Naive thymus-derived CD4-positive, alpha-beta T cell (primary cell): ENCODE data around the gene ABCG1. TPM values are rescaled to one million over a fixed set of nuclear protein-coding genes. Genes with fewer than 3 reads are reported as not detected.
A peak's percentile ranks its signal among the peaks of the same experiment; 100 is the strongest.

Experiments used
- ATAC-seq: fragments of 150-1000 bp; cut with Tn5 transposase; 2 replicates; pipeline ENCODE4 v1.10.0; 2021; ENCODE audit warnings: mild to moderate bottlenecking, moderate library complexity
- CTCF ChIA-PET: fragments of 350-600 bp; sonication (Branson Sonifier 250); formaldehyde crosslinking; loops from one replicate; lab custom pipeline; 2021; ENCODE audit warnings: antibody characterized with exemption; lab: Charles Lee
- POLR2A ChIA-PET: fragments of 350-600 bp; sonication (Branson Sonifier 250); formaldehyde crosslinking; loops from one replicate; lab custom pipeline; 2021; ENCODE audit warnings: antibody characterized with exemption, inconsistent platforms; lab: Charles Lee
- DNase-seq, 9 donors: peaks; one replicate each; pipeline versions ENCODE4 v3.0.0 to v3.0.0-alpha.2; 2020 to 2022; ENCODE audit warnings: mixed read lengths in 1 of 9
- H3K27ac ChIP-seq: one replicate; pipeline ENCODE4 v1.7.0; 2013; ENCODE audit warnings: mild to moderate bottlenecking, low read depth, low read length, moderate library complexity
- H3K27me3 ChIP-seq, 2 donors: one replicate each; pipeline ENCODE4 v1.7.0; 2013; ENCODE audit warnings: low read length in 2 of 2, mild to moderate bottlenecking in 2 of 2, moderate library complexity in 2 of 2; ENCODE audit not compliant: control insufficient read depth in 2 of 2, insufficient read depth in 2 of 2
- H3K36me3 ChIP-seq, 3 experiments: 1 replicate in 2 of 3; 2 replicates in 1 of 3; pipeline ENCODE4 v1.7.0; 2013; ENCODE audit warnings: low read length in 3 of 3, mild to moderate bottlenecking in 3 of 3, moderate library complexity in 1 of 3; ENCODE audit not compliant: insufficient read depth in 3 of 3, control insufficient read depth in 2 of 3
- H3K4me1 ChIP-seq, 2 donors: one replicate each; pipeline ENCODE4 v1.7.0; 2013; ENCODE audit warnings: low read length in 2 of 2, mild to moderate bottlenecking in 2 of 2, moderate library complexity in 1 of 2; ENCODE audit not compliant: control insufficient read depth in 2 of 2, insufficient read depth in 2 of 2
- H3K4me3 ChIP-seq: 2 replicates; pipeline ENCODE4 v1.7.0; 2013; ENCODE audit warnings: mild to moderate bottlenecking, low read length
- H3K9me3 ChIP-seq, 3 experiments: 1 replicate in 2 of 3; 2 replicates in 1 of 3; pipeline ENCODE4 v1.7.0; 2013; ENCODE audit warnings: low read length in 3 of 3; ENCODE audit not compliant: control insufficient read depth in 2 of 3
- H3K27ac Mint-ChIP-seq, 9 donors: one replicate each; pipeline ENCODE4 v1.8.0; 2020 to 2022; ENCODE audit warnings: mixed read lengths in 9 of 9, mild to moderate bottlenecking in 8 of 9, moderate library complexity in 5 of 9, inconsistent platforms in 2 of 9
- H3K27me3 Mint-ChIP-seq, 5 donors: one replicate each; pipeline ENCODE4 v1.8.0; 2021 to 2022; ENCODE audit warnings: mixed read lengths in 5 of 5, mild to moderate bottlenecking in 1 of 5
- H3K36me3 Mint-ChIP-seq, 5 donors: one replicate each; pipeline ENCODE4 v1.8.0; 2020 to 2022; ENCODE audit warnings: mixed read lengths in 5 of 5, mild to moderate bottlenecking in 3 of 5, inconsistent platforms in 1 of 5
- H3K4me1 Mint-ChIP-seq, 7 donors: one replicate each; pipeline ENCODE4 v1.8.0; 2020 to 2022; ENCODE audit warnings: mixed read lengths in 7 of 7, mild to moderate bottlenecking in 3 of 7, inconsistent platforms in 1 of 7
- H3K4me3 Mint-ChIP-seq, 10 donors: one replicate each; pipeline ENCODE4 v1.8.0; 2020 to 2022; ENCODE audit warnings: mild to moderate bottlenecking in 10 of 10, mixed read lengths in 10 of 10, moderate library complexity in 6 of 10, inconsistent platforms in 2 of 10
- H3K9me3 Mint-ChIP-seq, 11 donors: one replicate each; pipeline ENCODE4 v1.8.0; 2020 to 2022; ENCODE audit warnings: mixed read lengths in 11 of 11, mild to moderate bottlenecking in 4 of 11, inconsistent platforms in 1 of 11, moderate library complexity in 1 of 11
- intact Hi-C, 2 donors: fragments of 100-400 bp; cut with micrococcal nuclease; formaldehyde crosslinking; loops; one replicate each; pipeline ENCODE4 v1.15.1; 2023
- polyA plus RNA-seq, 2 donors: library from polyadenylated mRNA; unstranded; fragments of 300-500 nt; fragmentation: Illumina TruSeq; gene quantifications; one replicate each; pipeline ENCODE4 v1.2.3, GENCODE V29; 2021
- total RNA-seq, 6 experiments: library from RNA in 5 of 6; stranded (reverse) in 5 of 6; gene quantifications; 1 replicate in 5 of 6; 2 replicates in 1 of 6; pipeline ENCODE4 v1.2.3 and lab custom pipeline; 2021 to 2026

The ABCG1 gene
- total and polyA plus RNA-seq, 7 experiments from 2014 or later = 0.67 to 49.7 (median 17.0) TPM

GRCh38 chr21:42238185-42238934, 19.4 kb downstream of the ABCG1 start:
- Mint-ChIP-seq H3K4me1 (peaks cover 52 to 80% (median 63%) of the 10 kb centered on the region in 7 donors), H3K4me3 (peak overlapping the region; percentile 58 to 86 (median 74)), H3K27me3 (no peaks in the 10 kb centered on the region), H3K27ac (peak overlapping the region; percentile 52 to 99 (median 83)), H3K36me3 (peaks cover 0 to 6% (median 5%) of the 10 kb centered on the region in 5 donors), H3K9me3 (no peaks in the 10 kb centered on the region)
- H3K36me3 ChIP-seq = no peaks in the 10 kb centered on the region
- H3K9me3 ChIP-seq = no peaks in the 10 kb centered on the region
- intact Hi-C loops = loop anchor here in 1 of 2 donors (2.0 to 10.0 kb wide), 5 partner anchors 20 to 814 kb away; partner anchors contain the start of genes MX1 and PKNOX1
- peaks cover 58 to 61% of the 10 kb centered on the region in 2 donors for H3K4me1 ChIP-seq
- CTCF ChIA-PET = interaction anchor here (1.2 to 5.8 kb wide), 9 partner anchors 18 to 93 kb away, joined by 3 to 39 read pairs (median 5); no protein-coding TSS in a partner anchor
- POLR2A ChIA-PET = interaction anchor here (0.8 to 2.5 kb wide), 12 partner anchors 12 to 165 kb away, joined by 3 to 11 read pairs (median 4); partner anchors contain the start of gene UBASH3A
- peak in 7 of 9 donors; percentile 59 to 82 (median 76) for DNase-seq
- peak overlapping the region; percentile 48 for H3K27ac ChIP-seq
- peak; percentile 44 for ATAC-seq
- no peaks in the 10 kb centered on the region for H3K27me3 ChIP-seq
- no peak overlapping the region for H3K4me3 ChIP-seq

GRCh38 chr21:42239556-42239955, 20.6 kb downstream of the ABCG1 start:
- peaks cover 45 to 68% (median 56%) of the 10 kb centered on the region in 7 donors for H3K4me1 Mint-ChIP-seq
- H3K9me3 Mint-ChIP-seq = no peaks in the 10 kb centered on the region
- H3K4me3 Mint-ChIP-seq = no peak overlapping the region
- peaks cover 0 to 8% (median 4%) of the 10 kb centered on the region in 5 donors for H3K36me3 Mint-ChIP-seq
- peak overlapping the region in 3 of 9 donors; percentile 20 to 83 (median 22) for H3K27ac Mint-ChIP-seq
- Histone ChIP-seq H3K4me3 (no peak overlapping the region), H3K27ac (no peak overlapping the region), H3K9me3 (no peaks in the 10 kb centered on the region), H3K36me3 (no peaks in the 10 kb centered on the region), H3K4me1 (peaks cover 46 to 49% of the 10 kb centered on the region in 2 donors), H3K27me3 (no peaks in the 10 kb centered on the region)
- H3K27me3 Mint-ChIP-seq = no peaks in the 10 kb centered on the region
- POLR2A ChIA-PET = interaction anchor here (1.3 to 2.5 kb wide), 6 partner anchors 13 to 94 kb away, joined by 3 to 11 read pairs (median 4); no protein-coding TSS in a partner anchor
- CTCF ChIA-PET = interaction anchor here (1.3 to 5.8 kb wide), 5 partner anchors 18 to 94 kb away, joined by 3 to 39 read pairs (median 6); no protein-coding TSS in a partner anchor
- DNase-seq (no peak), ATAC-seq (no peak)
- intact Hi-C loops = loop anchor here in 1 of 2 donors (2.0 to 10.0 kb wide), 5 partner anchors 19 to 815 kb away; partner anchors contain the start of genes MX1 and PKNOX1

DNA sequence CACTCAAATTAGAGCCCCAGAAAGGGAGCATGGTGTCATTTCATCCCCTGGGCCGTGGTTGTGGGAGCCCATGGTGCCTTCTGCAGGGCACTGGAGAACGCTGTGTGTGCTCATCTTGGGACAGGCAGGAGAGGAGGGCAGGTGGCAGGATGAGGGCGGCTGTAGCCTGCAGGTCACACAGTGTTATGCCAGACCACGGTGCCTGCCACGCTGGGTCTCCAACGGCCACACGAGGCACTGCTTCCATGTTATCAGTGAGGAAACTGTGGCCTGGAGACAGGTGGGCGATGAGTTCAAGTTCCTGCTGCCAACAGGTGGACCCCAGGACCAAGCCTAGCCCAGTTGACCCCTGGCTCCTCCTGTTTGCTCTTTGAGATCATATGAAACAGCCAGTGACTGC, 21.0 kb downstream of the ABCG1 start:
- H3K27me3 ChIP-seq = no peaks in the 10 kb centered on the region
- Mint-ChIP-seq H3K4me1 (peaks cover 43 to 66% (median 56%) of the 10 kb centered on the region in 7 donors), H3K9me3 (no peaks in the 10 kb centered on the region), H3K36me3 (peaks cover 0 to 8% (median 4%) of the 10 kb centered on the region in 5 donors), H3K27me3 (no peaks in the 10 kb centered on the region), H3K4me3 (no peak overlapping the region), H3K27ac (peak overlapping the region in 1 of 9 donors; percentile 20)
- intact Hi-C loops = loop anchor here in 1 of 2 donors (2.0 to 10.0 kb wide), 5 partner anchors 19 to 815 kb away; partner anchors contain the start of genes MX1 and PKNOX1
- ChIA-PET CTCF (interaction anchor here (1.8 to 5.8 kb wide), 2 partner anchors 19 kb away, joined by 5 to 39 read pairs; no protein-coding TSS in a partner anchor), POLR2A (no interaction called here)
- DNase-seq = no peak
- H3K27ac ChIP-seq = no peak overlapping the region
- no peaks in the 10 kb centered on the region for H3K9me3 ChIP-seq
- H3K4me1 ChIP-seq = peaks cover 45 to 47% of the 10 kb centered on the region in 2 donors
- no peaks in the 10 kb centered on the region for H3K36me3 ChIP-seq
- no peak overlapping the region for H3K4me3 ChIP-seq
- no peak for ATAC-seq

- Mint-ChIP-seq H3K4me3 (peak overlapping the region in 1 of 10 donors; percentile 54), H3K27ac (peak overlapping the region in 1 of 9 donors; percentile 84), H3K4me1 (peaks cover 30 to 56% (median 36%) of the 10 kb centered on the region in 7 donors), H3K9me3 (no peaks in the 10 kb centered on the region), H3K36me3 (peaks cover 6 to 15% (median 10%) of the 10 kb centered on the region in 5 donors), H3K27me3 (peaks cover 0 to 2% (median 0%) of the 10 kb centered on the region in 5 donors)
- intact Hi-C loops = no loop called here
- no peak for DNase-seq
- peaks cover 18 to 20% of the 10 kb centered on the region in 2 donors for H3K4me1 ChIP-seq
- POLR2A ChIA-PET = no interaction called here
- no peak for ATAC-seq
- no peaks in the 10 kb centered on the region for H3K27me3 ChIP-seq
- H3K4me3 ChIP-seq = no peak overlapping the region
- no peaks in the 10 kb centered on the region for H3K36me3 ChIP-seq
- CTCF ChIA-PET = interaction anchor here (0.5 to 1.2 kb wide), 3 partner anchors 85 to 135 kb away, joined by 3 read pairs; no protein-coding TSS in a partner anchor
- H3K27ac ChIP-seq = no peak overlapping the region
- no peaks in the 10 kb centered on the region for H3K9me3 ChIP-seq
Measured at GRCh38 chr21:42242611-42243010, 23.7 kb downstream of the ABCG1 start.

DNA sequence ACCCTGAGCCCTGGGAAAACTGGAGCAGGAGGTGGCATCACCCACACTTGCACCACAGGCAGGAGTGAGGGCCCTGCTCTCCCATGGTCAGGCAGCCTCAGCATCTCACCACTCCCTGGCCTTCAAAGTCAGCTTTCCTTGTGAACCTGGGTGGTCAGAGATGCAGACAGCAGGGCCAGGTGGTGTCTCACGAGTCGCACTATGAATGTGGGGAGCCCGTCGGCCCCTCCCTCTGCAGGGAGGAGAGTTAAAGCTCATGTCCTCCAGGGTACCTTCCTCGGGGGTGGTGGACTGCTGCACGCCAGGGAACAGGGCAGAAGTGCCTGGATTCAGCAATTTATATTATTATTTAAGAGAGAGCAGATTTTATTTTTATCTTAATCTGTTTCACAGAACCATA, 24.1 kb downstream of the ABCG1 start:
- H3K4me3 Mint-ChIP-seq = no peak overlapping the region
- H3K4me1 Mint-ChIP-seq = peaks cover 28 to 56% (median 35%) of the 10 kb centered on the region in 7 donors
- ATAC-seq (no peak), DNase-seq (no peak)
- Histone ChIP-seq H3K9me3 (no peaks in the 10 kb centered on the region), H3K4me3 (no peak overlapping the region), H3K4me1 (peaks cover 14 to 16% of the 10 kb centered on the region in 2 donors), H3K27ac (no peak overlapping the region), H3K36me3 (no peaks in the 10 kb centered on the region), H3K27me3 (no peaks in the 10 kb centered on the region)
- H3K27ac Mint-ChIP-seq = no peak overlapping the region
- H3K27me3 Mint-ChIP-seq = peaks cover 0 to 2% (median 0%) of the 10 kb centered on the region in 5 donors
- H3K36me3 Mint-ChIP-seq = peaks cover 8 to 19% (median 13%) of the 10 kb centered on the region in 5 donors
- H3K9me3 Mint-ChIP-seq = peaks cover 0 to 3% (median 0%) of the 10 kb centered on the region in 11 donors
- intact Hi-C loops = no loop called here
- ChIA-PET POLR2A (interaction anchor here (0.7 kb wide), 1 partner anchor 52 kb away, joined by 3 read pairs; no protein-coding TSS in a partner anchor), CTCF (interaction anchor here (0.5 to 1.2 kb wide), 3 partner anchors 86 to 136 kb away, joined by 3 read pairs; no protein-coding TSS in a partner anchor)
